Activated CD4-positive, alpha-beta memory T cell treated with anti-CD3 and anti-CD28 coated beads, Interleukin-2, amount 10 ng/mL, durations not matched to agents 7 days and 5 days (primary cell): Measurements from ENCODE around the gene TALDO1. TPM values are rescaled to one million over a fixed set of nuclear protein-coding genes. Genes with fewer than 3 reads are reported as not detected.

Source experiments
- CTCF ChIA-PET: fragments of 350-600 bp; sonication (Branson Sonifier 250); formaldehyde crosslinking; loops from one replicate; lab custom pipeline; 2021; ENCODE audit warnings: antibody characterized with exemption, inconsistent platforms; lab: Charles Lee
- POLR2A ChIA-PET: fragments of 350-600 bp; sonication (Branson Sonifier 250); formaldehyde crosslinking; loops from one replicate; lab custom pipeline; 2021; ENCODE audit warnings: antibody characterized with exemption; lab: Charles Lee
- DNase-seq: peaks from one replicate; pipeline ENCODE4 v3.0.0-alpha.2; 2020
- H3K27ac Mint-ChIP-seq: one replicate; pipeline ENCODE4 v1.8.0; 2021; ENCODE audit warnings: mild to moderate bottlenecking, mixed read lengths
- H3K27me3 Mint-ChIP-seq: one replicate; pipeline ENCODE4 v1.8.0; 2021; ENCODE audit warnings: mixed read lengths
- H3K36me3 Mint-ChIP-seq: one replicate; pipeline ENCODE4 v1.8.0; 2021; ENCODE audit warnings: low read depth, mixed read lengths
- H3K4me1 Mint-ChIP-seq: one replicate; pipeline ENCODE4 v1.8.0; 2021; ENCODE audit warnings: mixed read lengths
- H3K4me3 Mint-ChIP-seq: one replicate; pipeline ENCODE4 v1.8.0; 2021; ENCODE audit warnings: mild to moderate bottlenecking, mixed read lengths
- H3K9me3 Mint-ChIP-seq: one replicate; pipeline ENCODE4 v1.8.0; 2021; ENCODE audit warnings: mixed read lengths
- total RNA-seq, 2 experiments: library from RNA; stranded (reverse); gene quantifications; one replicate each; pipeline ENCODE4 v1.2.3, GENCODE V29; 2021

Gene TALDO1
- total RNA-seq, 2 experiments from 2014 or later, result 215 to 224 TPM

- Mint-ChIP-seq H3K27ac (peak overlapping the region; percentile 98), H3K4me3 (peak overlapping the region; percentile 92), H3K27me3 (no peaks in the 10 kb centered on the region), H3K4me1 (peaks cover 54% of the 10 kb centered on the region), H3K36me3 (peaks cover 30% of the 10 kb centered on the region), H3K9me3 (no peaks in the 10 kb centered on the region)
- CTCF ChIA-PET, result interaction anchor here (0.7 to 2.1 kb wide), 6 partner anchors 10 to 83 kb away, joined by 3 to 8 read pairs (median 3); partner anchors contain the start of genes CEND1 and PNPLA2
- POLR2A ChIA-PET, result interaction anchor here (0.8 to 2.3 kb wide), 20 partner anchors 10 to 302 kb away, joined by 3 to 62 read pairs (median 4); partner anchors contain the start of genes CD151, CEND1, CRACR2B and GATD1
- peak; percentile 75 for DNase-seq
These were observed 61.4 kb downstream of the TALDO1 start for GRCh38 chr11:808427-809286.

DNA sequence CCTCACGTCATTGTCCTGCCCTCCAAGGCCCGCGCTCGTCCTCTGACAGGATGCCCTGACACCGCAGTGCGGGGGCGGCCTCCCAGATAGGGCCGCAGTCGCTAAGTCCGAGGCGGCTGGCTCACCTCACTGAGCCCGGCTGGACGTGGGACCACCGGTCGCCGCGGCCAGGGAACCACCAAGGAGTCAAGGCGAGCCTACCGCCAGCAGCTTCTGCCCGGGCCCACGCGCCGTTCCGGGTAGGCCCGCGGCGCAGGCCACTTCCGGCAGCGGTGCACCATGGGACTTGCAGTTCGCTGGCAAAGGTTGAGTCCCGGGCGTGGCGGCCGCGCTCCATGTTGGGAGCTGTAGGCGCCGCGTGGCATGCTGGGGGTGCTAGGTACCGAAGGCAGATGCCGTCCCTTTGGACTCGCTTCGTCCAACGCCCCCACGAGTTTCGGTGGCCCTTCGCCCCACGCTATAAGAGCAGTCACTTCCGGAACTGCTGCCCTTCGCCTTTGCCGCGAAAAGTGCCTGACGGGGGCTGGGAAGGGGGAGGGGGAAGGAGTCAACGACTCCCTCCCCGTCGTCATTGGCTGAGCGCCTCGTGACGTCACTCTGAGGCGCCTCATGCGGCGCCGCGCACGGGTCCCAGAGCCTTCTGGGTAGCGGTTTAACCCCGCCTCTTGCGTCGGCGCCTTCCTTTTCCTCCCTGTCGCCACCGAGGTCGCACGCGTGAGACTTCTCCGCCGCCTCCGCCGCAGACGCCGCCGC is 62.2 kb downstream of the TALDO1 start, which contains the start of gene RPLP2:
Gene RPLP2, plus strand, starts transcription at position 681 of the 753 bp plus-strand sequence. CDS start 268 bp downstream, outside the sequence.
- Mint-ChIP-seq H3K36me3 (peaks cover 30% of the 10 kb centered on the region), H3K27ac (peak within 1 kb of the TSS; percentile 98), H3K9me3 (no peaks in the 10 kb centered on the region)

GRCh38 chr11:810040-810567 is 62.8 kb downstream of the TALDO1 start:
- peaks cover 45% of the 10 kb centered on the region for H3K4me1 Mint-ChIP-seq
- H3K27ac Mint-ChIP-seq, result peak overlapping the region; percentile 98
- H3K4me3 Mint-ChIP-seq, result peak overlapping the region; percentile 92
- no peaks in the 10 kb centered on the region for H3K9me3 Mint-ChIP-seq
- CTCF ChIA-PET, result interaction anchor here (1.2 to 2.1 kb wide), 2 partner anchors 10 to 32 kb away, joined by 3 to 8 read pairs; partner anchors contain the start of gene PNPLA2
- H3K36me3 Mint-ChIP-seq, result peaks cover 30% of the 10 kb centered on the region
- H3K27me3 Mint-ChIP-seq, result no peaks in the 10 kb centered on the region
- POLR2A ChIA-PET, result interaction anchor here (0.6 to 2.3 kb wide), 19 partner anchors 9 to 573 kb away, joined by 3 to 62 read pairs (median 4); partner anchors contain the start of genes CD151, CEND1, CRACR2B and DEAF1
- DNase-seq, result no peak

More for the DNA sequence above, 62.2 kb downstream of the TALDO1 start, which contains the start of gene RPLP2:
- DNase-seq, result peak; percentile 98
- POLR2A ChIA-PET, result interaction anchor here (0.6 to 2.3 kb wide), 21 partner anchors 10 to 572 kb away, joined by 3 to 62 read pairs (median 4); partner anchors contain the start of genes CD151, CEND1, CRACR2B and DEAF1
- peak within 1 kb of the TSS; percentile 92 for H3K4me3 Mint-ChIP-seq
- H3K4me1 Mint-ChIP-seq, result peaks cover 46% of the 10 kb centered on the region
- H3K27me3 Mint-ChIP-seq, result no peaks in the 10 kb centered on the region
- CTCF ChIA-PET, result interaction anchor here (0.9 to 2.1 kb wide), 5 partner anchors 10 to 83 kb away, joined by 3 to 8 read pairs (median 3); partner anchors contain the start of gene PNPLA2

DNA sequence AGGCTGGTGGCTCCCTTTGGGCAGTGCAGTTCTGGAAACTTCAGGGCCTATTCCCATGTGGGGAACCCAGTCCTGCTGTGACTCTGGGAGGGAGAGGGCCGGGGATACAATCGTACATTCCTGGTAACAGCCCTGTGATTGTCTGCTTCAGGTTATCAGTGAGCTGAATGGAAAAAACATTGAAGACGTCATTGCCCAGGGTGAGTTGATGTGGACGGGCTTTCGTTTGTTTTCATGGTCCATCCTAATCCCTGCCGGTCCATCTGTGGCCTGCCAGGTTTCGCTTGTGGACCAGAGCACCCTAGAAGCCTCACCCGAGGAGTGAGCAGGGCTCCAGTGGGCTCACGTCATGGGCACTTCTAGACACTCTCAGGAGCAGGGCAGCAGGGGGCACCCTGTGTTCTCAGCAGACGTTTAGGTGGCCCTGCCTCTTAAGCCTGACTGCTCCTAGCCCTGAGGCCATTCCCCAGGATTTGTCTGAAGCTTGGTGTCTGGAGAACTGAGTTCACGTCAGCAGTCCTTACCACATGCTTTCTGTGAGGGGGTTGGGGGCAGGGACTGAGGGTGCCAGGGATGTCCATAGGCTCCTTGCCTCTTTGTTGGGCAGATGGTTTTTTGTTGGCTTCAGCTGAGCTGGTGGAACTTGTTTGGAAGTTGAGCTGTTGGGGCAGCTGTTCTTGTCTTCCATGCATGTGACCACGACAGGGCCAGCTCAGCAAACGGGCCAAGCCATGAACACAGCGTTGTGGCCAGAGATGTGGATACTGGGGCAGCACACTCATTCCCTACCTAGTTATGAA is 64.4 kb downstream of the TALDO1 start:
- Mint-ChIP-seq H3K27ac (peak overlapping the region; percentile 79), H3K4me1 (peaks cover 38% of the 10 kb centered on the region), H3K27me3 (no peaks in the 10 kb centered on the region), H3K4me3 (peak overlapping the region; percentile 92), H3K36me3 (peaks cover 30% of the 10 kb centered on the region), H3K9me3 (no peaks in the 10 kb centered on the region)
- no peak for DNase-seq
- ChIA-PET POLR2A (interaction anchor here (0.7 to 1.5 kb wide), 9 partner anchors 9 to 31 kb away, joined by 3 to 6 read pairs (median 4); partner anchors contain the start of genes CRACR2B, POLR2L and TSPAN4), CTCF (interaction anchor here (0.8 to 1.5 kb wide), 2 partner anchors 8 to 11 kb away, joined by 3 to 4 read pairs; partner anchors contain the start of gene PNPLA2)

DNA sequence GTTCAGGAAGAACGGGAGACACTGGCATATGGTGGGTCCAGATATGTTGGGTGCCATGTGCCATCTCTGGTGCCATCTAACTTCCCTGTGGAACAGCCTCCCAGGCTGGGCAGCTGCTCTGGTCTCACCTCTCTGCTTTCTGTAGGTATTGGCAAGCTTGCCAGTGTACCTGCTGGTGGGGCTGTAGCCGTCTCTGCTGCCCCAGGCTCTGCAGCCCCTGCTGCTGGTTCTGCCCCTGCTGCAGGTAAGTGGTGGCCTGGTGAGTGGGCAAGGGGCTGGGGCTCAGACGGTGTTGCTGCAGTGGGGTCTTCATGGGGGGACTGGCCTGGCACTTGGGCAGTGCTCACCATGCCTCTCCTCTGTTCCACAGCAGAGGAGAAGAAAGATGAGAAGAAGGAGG is 65.1 kb downstream of the TALDO1 start:
- H3K4me3 Mint-ChIP-seq, result no peak overlapping the region
- peaks cover 37% of the 10 kb centered on the region for H3K4me1 Mint-ChIP-seq
- ChIA-PET CTCF (interaction anchor here (0.8 kb wide), 1 partner anchor 10 kb away, joined by 3 read pairs; no protein-coding TSS in a partner anchor), POLR2A (interaction anchor here (0.8 to 1.3 kb wide), 3 partner anchors 8 to 15 kb away, joined by 4 to 5 read pairs (median 4); partner anchors contain the start of gene CRACR2B)
- H3K9me3 Mint-ChIP-seq, result no peaks in the 10 kb centered on the region
- peak overlapping the region; percentile 7 for H3K27ac Mint-ChIP-seq
- H3K36me3 Mint-ChIP-seq, result peaks cover 30% of the 10 kb centered on the region
- no peaks in the 10 kb centered on the region for H3K27me3 Mint-ChIP-seq
- DNase-seq, result no peak

- no peak for DNase-seq
- Mint-ChIP-seq H3K9me3 (no peaks in the 10 kb centered on the region), H3K27ac (no peak overlapping the region), H3K4me3 (no peak overlapping the region), H3K4me1 (peaks cover 32% of the 10 kb centered on the region), H3K36me3 (peaks cover 30% of the 10 kb centered on the region), H3K27me3 (no peaks in the 10 kb centered on the region)
- POLR2A ChIA-PET, result interaction anchor here (1.3 kb wide), 1 partner anchor 13 kb away, joined by 4 read pairs; no protein-coding TSS in a partner anchor
- CTCF ChIA-PET, result no interaction called here
These were observed 65.8 kb downstream of the TALDO1 start for GRCh38 chr11:813072-813455.

DNA sequence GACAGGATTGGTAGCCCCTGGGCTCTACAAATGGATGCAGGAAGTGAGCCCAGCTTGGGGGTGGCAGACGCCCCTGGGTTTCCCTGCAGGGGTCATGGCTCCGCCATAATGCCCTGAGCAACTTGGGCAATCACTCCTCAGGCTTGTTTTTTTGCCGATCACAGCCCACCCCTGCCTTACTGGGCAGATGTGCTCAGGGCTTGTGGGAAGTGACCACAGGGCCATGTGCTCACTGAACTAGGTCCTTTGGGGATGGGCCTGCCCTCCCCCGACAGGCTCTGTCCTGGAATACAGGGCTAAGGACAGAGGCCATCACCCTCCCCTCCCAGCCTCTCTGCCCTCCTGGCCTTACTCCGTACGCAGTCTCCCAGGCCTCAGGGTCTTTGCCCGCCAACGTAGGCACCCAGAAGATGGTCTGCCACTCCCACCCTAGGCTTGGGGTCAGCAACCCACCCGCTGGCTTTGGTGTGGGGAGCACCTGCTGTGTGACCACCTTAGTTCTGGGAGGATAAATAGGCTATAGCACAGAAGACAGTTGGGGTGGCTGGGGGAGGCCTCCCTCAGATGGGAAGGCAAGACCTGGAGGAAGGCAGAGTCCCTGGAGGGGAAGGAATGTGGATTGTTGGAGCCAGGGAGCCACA is 66.3 kb downstream of the TALDO1 start:
- POLR2A ChIA-PET, result interaction anchor here (1.3 kb wide), 1 partner anchor 13 kb away, joined by 4 read pairs; no protein-coding TSS in a partner anchor
- H3K27ac Mint-ChIP-seq, result no peak overlapping the region
- peaks cover 30% of the 10 kb centered on the region for H3K36me3 Mint-ChIP-seq

More for the DNA sequence above, 66.3 kb downstream of the TALDO1 start:
- peaks cover 28% of the 10 kb centered on the region for H3K4me1 Mint-ChIP-seq
- DNase-seq, result no peak
- no peaks in the 10 kb centered on the region for H3K9me3 Mint-ChIP-seq
- CTCF ChIA-PET, result interaction anchor here (0.7 kb wide), 1 partner anchor 10 kb away, joined by 3 read pairs; no protein-coding TSS in a partner anchor
- H3K27me3 Mint-ChIP-seq, result no peaks in the 10 kb centered on the region
- no peak overlapping the region for H3K4me3 Mint-ChIP-seq

Other genes with a start within 250 kb of the TALDO1 start
- 100 to 1,000 TPM; 109 to 117 TPM for gene RNH1, start 240.2 kb upstream of the TALDO1 start, total RNA-seq
- 10 to 100 TPM; 45.1 to 52.5 TPM for gene HRAS, start 211.9 kb upstream of the TALDO1 start, total RNA-seq
- gene LRRC56, start 209.9 kb upstream of the TALDO1 start, total RNA-seq, result 1 to 10 TPM; 2.2 to 2.5 TPM
- gene LMNTD2, start 186.7 kb upstream of the TALDO1 start, total RNA-seq, result 1 to 10 TPM; 2.5 to 3.2 TPM
- 10 to 100 TPM; 32.7 to 32.8 TPM for gene RASSF7, start 186.5 kb upstream of the TALDO1 start, total RNA-seq
- gene PHRF1, start 171.0 kb upstream of the TALDO1 start, total RNA-seq, result 10 to 100 TPM; 38.7 to 39.1 TPM
- gene IRF7, start 131.5 kb upstream of the TALDO1 start, total RNA-seq, result 100 to 1,000 TPM; 220 to 221 TPM
- not detected for gene CDHR5, start 122.5 kb upstream of the TALDO1 start, total RNA-seq
- not detected for gene SCT, start 120.3 kb upstream of the TALDO1 start, total RNA-seq
- gene DRD4, start 110.2 kb upstream of the TALDO1 start, total RNA-seq, result under 1 TPM; 0.18 to 0.20 TPM
- gene DEAF1, start 52.2 kb upstream of the TALDO1 start, total RNA-seq, result 10 to 100 TPM; 33.0 to 34.2 TPM
- 10 to 100 TPM; 22.6 to 25.3 TPM for gene TMEM80, start 51.6 kb upstream of the TALDO1 start, total RNA-seq
- gene EPS8L2, start 41.2 kb upstream of the TALDO1 start, total RNA-seq, result 10 to 100 TPM; 16.2 to 19.4 TPM
- 10 to 100 TPM; 48.6 to 52.9 TPM for gene GATD1, start 30.0 kb downstream of the TALDO1 start, total RNA-seq
- gene CEND1, start 42.6 kb downstream of the TALDO1 start, total RNA-seq, result 1 to 10 TPM; 1.2 to 1.6 TPM
- 10 to 100 TPM; 35.7 to 38.3 TPM for gene SLC25A22, start 50.8 kb downstream of the TALDO1 start, total RNA-seq
- gene PIDD1, start 57.8 kb downstream of the TALDO1 start, total RNA-seq, result 10 to 100 TPM; 45.1 to 48.5 TPM
- gene RPLP2, start 62.5 kb downstream of the TALDO1 start, total RNA-seq, result 1,000 to 10,000 TPM; 2,077 to 2,079 TPM
- 10 to 100 TPM; 66.8 to 70.9 TPM for gene PNPLA2, start 71.5 kb downstream of the TALDO1 start, total RNA-seq
- 10 to 100 TPM; 12.7 to 13.7 TPM for gene CRACR2B, start 80.5 kb downstream of the TALDO1 start, total RNA-seq
- gene CD151, start 85.5 kb downstream of the TALDO1 start, total RNA-seq, result 10 to 100 TPM; 28.0 to 28.6 TPM
- gene POLR2L, start 95.1 kb downstream of the TALDO1 start, total RNA-seq, result 10 to 100 TPM; 59.3 to 61.5 TPM
- 1 to 10 TPM; 4.4 to 4.5 TPM for gene TSPAN4, start 95.4 kb downstream of the TALDO1 start, total RNA-seq
- 10 to 100 TPM; 38.2 to 39.2 TPM for gene CHID1, start 163.3 kb downstream of the TALDO1 start, total RNA-seq
- gene AP2A2, start 178.4 kb downstream of the TALDO1 start, total RNA-seq, result 10 to 100 TPM; 50.5 to 51.1 TPM